Glutamatergic neuron (in vitro differentiated cells): Measurements from ENCODE around the gene TNNT3. TPM values are rescaled to one million over a fixed set of nuclear protein-coding genes. Genes with fewer than 3 reads are reported as not detected.

Experiments used
- DNase-seq: peaks from one replicate; pipeline ENCODE4 v3.0.0; 2022
- H3K27ac Mint-ChIP-seq: one replicate; pipeline ENCODE4 v1.8.0; 2020; ENCODE audit warnings: mild to moderate bottlenecking, mixed read lengths, inconsistent platforms; ENCODE audit not compliant: unreplicated experiment
- H3K27me3 Mint-ChIP-seq: one replicate; pipeline ENCODE4 v1.8.0; 2020; ENCODE audit warnings: mild to moderate bottlenecking, moderate library complexity, mixed read lengths, inconsistent platforms; ENCODE audit not compliant: unreplicated experiment
- H3K36me3 Mint-ChIP-seq: one replicate; pipeline ENCODE4 v1.8.0; 2020; ENCODE audit warnings: mild to moderate bottlenecking, mixed read lengths, inconsistent platforms; ENCODE audit not compliant: unreplicated experiment
- H3K4me1 Mint-ChIP-seq: one replicate; pipeline ENCODE4 v1.8.0; 2020; ENCODE audit warnings: mild to moderate bottlenecking, low read depth, mixed read lengths, inconsistent platforms; ENCODE audit not compliant: unreplicated experiment
- H3K4me3 Mint-ChIP-seq: one replicate; pipeline ENCODE4 v1.8.0; 2020; ENCODE audit warnings: mild to moderate bottlenecking, mixed read lengths, inconsistent platforms; ENCODE audit not compliant: unreplicated experiment
- H3K9me3 Mint-ChIP-seq: one replicate; pipeline ENCODE4 v1.8.0; 2020; ENCODE audit warnings: mild to moderate bottlenecking, moderate library complexity, mixed read lengths, inconsistent platforms; ENCODE audit not compliant: unreplicated experiment
- total RNA-seq: library from RNA; stranded (reverse); fragmentation: NEBNext Ultra II Directional; extraction: Animal tissue kit (Norgen Biotek cat#: 25700); gene quantifications from one replicate; pipeline ENCODE4 v1.2.1, GENCODE V29; 2021; ENCODE audit not compliant: unreplicated experiment
- TF ChIP-seq, protein P1 (sequence below): fragments of 200-600 bp; sonication (generic); IDR thresholded peaks from one replicate; pipeline ENCODE4 v1.5.0; 2021; ENCODE audit not compliant: partially characterized antibody, unreplicated experiment

TNNT3 gene
- total RNA-seq, 1 donor from 2014 or later = not detected

GRCh38 chr11:1917523-1918435, 1.7 kb upstream of the TNNT3 start:
- Mint-ChIP-seq H3K4me3 (no peak overlapping the region), H3K9me3 (peaks cover 9% of the 10 kb centered on the region), H3K36me3 (no peaks in the 10 kb centered on the region), H3K4me1 (no peaks in the 10 kb centered on the region), H3K27ac (no peak overlapping the region), H3K27me3 (peaks cover 10% of the 10 kb centered on the region)
- TF ChIP-seq, protein P1, sequence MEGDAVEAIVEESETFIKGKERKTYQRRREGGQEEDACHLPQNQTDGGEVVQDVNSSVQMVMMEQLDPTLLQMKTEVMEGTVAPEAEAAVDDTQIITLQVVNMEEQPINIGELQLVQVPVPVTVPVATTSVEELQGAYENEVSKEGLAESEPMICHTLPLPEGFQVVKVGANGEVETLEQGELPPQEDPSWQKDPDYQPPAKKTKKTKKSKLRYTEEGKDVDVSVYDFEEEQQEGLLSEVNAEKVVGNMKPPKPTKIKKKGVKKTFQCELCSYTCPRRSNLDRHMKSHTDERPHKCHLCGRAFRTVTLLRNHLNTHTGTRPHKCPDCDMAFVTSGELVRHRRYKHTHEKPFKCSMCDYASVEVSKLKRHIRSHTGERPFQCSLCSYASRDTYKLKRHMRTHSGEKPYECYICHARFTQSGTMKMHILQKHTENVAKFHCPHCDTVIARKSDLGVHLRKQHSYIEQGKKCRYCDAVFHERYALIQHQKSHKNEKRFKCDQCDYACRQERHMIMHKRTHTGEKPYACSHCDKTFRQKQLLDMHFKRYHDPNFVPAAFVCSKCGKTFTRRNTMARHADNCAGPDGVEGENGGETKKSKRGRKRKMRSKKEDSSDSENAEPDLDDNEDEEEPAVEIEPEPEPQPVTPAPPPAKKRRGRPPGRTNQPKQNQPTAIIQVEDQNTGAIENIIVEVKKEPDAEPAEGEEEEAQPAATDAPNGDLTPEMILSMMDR = peak; percentile 70
- no peak for DNase-seq

- Mint-ChIP-seq H3K4me3 (no peak overlapping the region), H3K27ac (no peak overlapping the region), H3K4me1 (no peaks in the 10 kb centered on the region), H3K36me3 (no peaks in the 10 kb centered on the region), H3K9me3 (peaks cover 9% of the 10 kb centered on the region), H3K27me3 (peaks cover 10% of the 10 kb centered on the region)
- no peak for DNase-seq
- TF ChIP-seq, protein P1 = no peak
Observed at GRCh38 chr11:1918436-1919315, 827 bp upstream of the TNNT3 start.

GRCh38 chr11:1920128-1920908, 815 bp downstream of the TNNT3 start:
- TF ChIP-seq, protein P1 = no peak
- Mint-ChIP-seq H3K27me3 (peaks cover 2% of the 10 kb centered on the region), H3K36me3 (no peaks in the 10 kb centered on the region), H3K27ac (no peak overlapping the region), H3K9me3 (peaks cover 5% of the 10 kb centered on the region), H3K4me1 (no peaks in the 10 kb centered on the region), H3K4me3 (no peak overlapping the region)
- no peak for DNase-seq

DNA sequence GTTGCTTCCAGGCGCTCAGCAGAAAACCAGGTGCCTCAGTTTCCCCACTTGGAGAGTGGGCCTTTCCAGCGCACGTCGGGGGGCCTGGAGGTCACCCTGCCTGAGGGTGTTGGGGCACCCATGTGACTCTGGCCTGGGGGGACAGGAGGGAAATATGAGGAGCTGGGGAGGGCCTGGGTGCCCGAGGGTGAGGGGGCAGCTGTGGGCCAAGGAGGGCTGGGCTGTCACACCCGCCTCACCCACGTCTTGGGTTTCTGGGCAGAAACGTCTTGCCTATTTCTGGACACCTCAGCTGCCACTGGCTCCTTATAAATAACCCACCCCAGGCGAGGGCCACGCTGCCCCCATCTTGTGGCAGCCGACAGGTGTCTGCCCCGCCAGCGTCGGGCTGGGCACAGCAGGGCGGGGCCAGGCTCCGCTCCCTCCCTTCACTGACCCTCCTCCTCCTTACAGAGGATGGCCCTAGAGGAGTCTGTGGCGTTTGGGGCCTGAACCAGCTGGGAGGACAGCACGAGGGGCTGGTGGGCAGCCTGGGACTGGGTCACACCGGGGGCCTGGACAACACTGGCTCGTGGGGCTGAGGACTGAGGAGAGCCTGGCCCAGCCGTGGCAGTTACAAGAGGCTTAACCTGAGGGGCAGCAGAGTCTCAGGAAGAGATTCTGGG, 1.5 kb downstream of the TNNT3 start:
- H3K4me3 Mint-ChIP-seq = no peak overlapping the region
- TF ChIP-seq, protein P1 = no peak
- no peaks in the 10 kb centered on the region for H3K36me3 Mint-ChIP-seq
- peaks cover 5% of the 10 kb centered on the region for H3K9me3 Mint-ChIP-seq
- H3K27me3 Mint-ChIP-seq = no peaks in the 10 kb centered on the region
- H3K4me1 Mint-ChIP-seq = no peaks in the 10 kb centered on the region
- DNase-seq = no peak
- H3K27ac Mint-ChIP-seq = no peak overlapping the region
